SH-SY5Y (cell line): ENCODE measurements around the gene NTM.

Source experiments
- GATA2 ChIP-seq: IDR thresholded peaks from 2 replicates; pipeline ENCODE4 v1.6.1; 2011; ENCODE audit warnings: mild to moderate bottlenecking, low read depth, low read length
- GATA3 ChIP-seq: IDR thresholded peaks from 2 replicates; pipeline ENCODE4 v1.6.1; 2011; ENCODE audit warnings: low read depth, mild to moderate bottlenecking, low read length, moderate library complexity

The NTM gene

DNA sequence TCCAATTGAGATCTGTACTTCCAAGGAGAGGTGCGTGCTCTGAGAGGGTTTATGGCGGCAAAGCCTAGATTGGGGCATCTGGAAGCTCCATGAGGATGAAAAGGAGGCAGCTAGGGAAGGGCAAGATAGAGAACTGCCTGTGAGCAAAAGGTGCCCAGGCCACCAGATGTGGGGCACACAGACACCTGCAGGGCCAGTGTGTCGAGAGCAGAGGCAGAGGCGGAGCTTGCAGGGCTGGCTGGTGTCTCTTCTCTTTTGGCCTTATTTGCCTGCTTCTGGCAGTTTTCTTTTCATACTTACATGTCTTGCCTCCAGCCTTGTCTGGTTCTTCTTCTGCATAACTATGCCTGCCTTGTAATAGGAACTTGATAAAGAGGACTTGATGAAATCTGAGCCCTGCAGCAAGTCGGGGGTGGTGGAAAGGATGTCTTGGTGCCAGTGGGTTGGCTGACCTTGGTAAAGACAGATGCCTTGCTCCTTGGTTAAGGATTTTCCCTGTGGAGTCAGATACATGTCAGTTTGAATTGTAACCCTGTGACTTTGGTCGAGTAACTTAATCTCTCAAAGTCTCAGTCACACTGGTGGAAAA, 680.3 kb downstream of the NTM start:
- TF ChIP-seq GATA2 (no peak), GATA3 (no peak)

DNA sequence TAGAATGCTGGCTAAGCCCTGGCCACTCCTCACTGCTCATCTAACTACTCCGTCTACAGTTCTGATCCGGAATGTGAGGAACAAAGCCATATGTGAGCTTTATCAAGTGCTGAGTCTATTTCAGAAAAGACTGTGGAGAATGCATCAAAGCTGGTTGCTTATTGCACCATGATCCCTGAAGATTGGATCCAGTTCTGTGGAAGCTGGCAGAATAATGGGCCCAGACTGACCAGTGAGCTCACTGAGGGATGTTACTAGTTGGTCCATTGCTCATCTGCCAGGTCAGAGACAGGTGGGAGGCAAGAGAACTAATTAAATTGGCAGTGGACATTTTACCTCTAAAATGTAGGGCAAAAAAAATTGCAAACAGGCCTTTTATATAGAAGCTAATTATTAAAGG, 681.3 kb downstream of the NTM start:
- TF ChIP-seq GATA2 (no peak), GATA3 (no peak)

DNA sequence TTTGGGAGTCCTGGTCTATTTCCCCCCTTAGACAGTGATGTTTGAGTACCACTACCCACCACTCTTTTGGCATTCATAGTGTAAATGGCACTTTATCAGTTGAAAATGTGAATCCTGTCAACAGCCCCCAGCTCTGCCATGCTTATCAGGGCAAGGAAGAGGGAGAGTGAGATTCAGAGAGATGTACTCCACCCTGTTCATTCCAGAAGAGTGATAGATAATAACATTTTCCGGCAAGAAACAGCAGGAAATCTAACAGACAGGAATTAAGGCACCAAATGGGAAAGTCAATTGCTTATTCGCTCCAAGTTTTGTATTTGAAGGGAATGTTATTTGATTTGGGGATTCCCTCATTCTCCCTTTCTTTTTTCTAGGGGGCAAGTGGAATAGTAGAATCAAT, 681.9 kb downstream of the NTM start:
- TF ChIP-seq GATA3, result no peak
- no peak for TF ChIP-seq GATA2

DNA sequence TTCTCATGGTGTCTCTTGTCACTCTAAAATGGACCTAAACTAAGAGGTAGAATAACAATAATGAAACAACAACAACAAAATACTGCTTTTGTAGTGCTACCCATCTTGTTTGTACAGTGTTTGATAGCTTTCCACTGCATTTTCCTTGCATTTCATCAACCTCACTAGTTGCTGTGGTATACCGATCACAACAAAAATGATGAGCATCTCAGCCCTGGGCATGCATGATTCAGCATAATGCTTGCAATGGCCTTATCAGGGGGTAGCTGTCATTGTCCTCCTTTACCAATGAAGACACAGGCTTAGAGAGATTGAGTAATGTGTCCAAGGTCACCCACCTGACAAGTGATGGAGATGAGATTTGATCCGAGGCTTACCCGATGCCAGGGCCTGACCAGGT, 682.5 kb downstream of the NTM start:
- no peak for TF ChIP-seq GATA3
- TF ChIP-seq GATA2, result no peak

DNA sequence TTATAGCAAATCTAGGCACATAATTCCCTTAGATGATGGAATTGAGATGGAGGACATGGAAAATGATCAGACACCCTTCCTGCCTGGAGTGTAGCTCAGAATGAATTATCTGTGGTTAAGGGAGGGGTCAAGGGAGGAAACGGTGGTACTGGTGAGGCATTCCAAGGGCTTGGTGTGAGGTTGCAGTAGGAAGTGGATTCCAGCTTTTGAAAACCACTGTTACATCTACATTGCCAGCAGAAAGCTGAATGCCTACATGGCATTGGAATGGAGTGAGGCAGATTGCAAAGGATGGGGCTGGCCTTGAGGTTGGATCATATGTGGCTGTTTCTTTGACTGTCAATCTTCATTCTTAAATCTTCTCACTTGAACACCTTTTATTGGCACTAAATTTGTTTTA, 684.4 kb downstream of the NTM start:
- TF ChIP-seq GATA2 (no peak), GATA3 (no peak)

DNA sequence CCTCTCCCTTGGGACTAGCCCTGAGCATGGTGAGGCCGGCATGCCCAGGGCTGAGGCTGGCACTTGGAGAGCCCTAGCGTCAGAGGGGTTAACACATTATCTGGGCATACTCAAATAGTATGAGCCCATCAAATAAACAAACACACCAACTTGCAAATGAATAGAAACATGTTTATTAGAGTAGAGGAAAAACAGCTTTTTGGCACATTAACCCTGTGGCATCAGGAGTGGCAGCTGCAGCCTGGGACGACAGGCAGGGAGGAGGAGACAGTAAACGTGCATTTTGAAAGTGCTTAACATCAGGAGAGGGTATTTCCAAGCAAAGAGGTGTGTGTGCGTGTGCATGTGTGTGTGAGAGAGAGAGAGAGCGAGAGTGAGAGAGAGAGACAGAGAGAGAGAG, 684.9 kb downstream of the NTM start:
- no peak for TF ChIP-seq GATA3
- TF ChIP-seq GATA2, result no peak

DNA sequence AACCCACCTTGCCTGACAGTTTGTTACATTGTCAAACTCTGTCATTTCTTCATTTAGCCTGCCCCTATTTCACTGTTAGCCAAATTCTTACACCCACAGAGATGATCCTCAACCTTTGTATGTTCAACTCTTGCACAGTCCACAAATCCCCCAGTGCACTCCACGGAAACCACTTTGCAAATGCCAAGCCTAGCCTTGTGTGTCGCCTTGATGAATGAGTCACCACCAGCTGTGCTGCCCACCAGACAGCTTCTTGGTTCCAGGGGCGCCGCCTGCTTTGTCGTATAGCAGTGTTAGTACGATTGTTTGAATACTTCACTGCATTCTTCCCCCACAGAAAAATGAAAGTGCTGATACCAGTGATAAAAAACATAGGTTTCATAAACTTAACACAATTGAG, 686.3 kb downstream of the NTM start:
- TF ChIP-seq GATA2, result no peak
- no peak for TF ChIP-seq GATA3

DNA sequence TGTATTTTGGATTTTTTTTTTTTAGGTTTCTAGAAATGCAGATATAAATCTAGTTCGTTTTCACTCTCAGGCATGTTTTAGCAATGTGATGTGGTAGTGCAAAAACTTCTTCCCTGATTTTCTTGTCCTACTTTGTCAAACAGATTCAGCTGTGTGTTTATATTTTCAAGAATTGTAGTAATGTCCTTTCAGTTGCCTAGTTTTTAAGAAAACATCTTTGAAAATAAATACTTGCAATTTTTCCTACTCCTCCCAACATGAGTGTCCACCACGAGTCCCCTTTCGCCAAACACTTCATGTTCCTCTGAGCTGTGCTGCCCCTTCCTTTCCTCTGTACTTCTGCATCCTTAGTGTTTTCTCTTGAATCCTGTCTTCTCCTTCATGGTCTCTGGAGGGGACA, 686.9 kb downstream of the NTM start:
- TF ChIP-seq GATA3 (no peak), GATA2 (no peak)

DNA sequence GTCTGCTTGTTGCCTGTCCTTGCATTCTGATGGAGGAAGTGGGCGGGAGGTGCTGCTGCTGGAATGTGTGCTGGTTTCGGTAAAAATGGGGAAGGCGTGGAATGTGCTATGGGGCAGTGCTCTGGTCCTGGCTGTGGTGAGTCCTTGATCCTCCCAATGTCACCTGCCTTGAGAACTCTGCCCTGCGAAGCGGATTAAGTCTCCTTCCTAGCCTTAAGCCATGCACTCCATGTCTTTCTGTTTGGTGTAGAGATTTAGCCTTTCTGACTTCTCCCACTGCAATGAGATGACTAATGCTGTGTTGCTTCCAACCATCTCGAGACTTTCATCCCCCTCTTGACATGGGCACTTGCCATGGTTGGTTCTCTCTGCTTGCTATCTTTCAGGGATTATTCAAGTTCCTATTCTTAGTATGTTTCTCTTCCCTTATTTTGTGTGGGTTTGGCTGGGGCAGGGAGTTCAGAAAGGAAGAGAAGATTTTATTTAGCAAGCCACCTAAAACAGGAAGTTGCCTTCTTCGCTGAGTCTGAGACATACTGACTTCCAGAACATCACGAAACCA, 687.9 kb downstream of the NTM start:
- TF ChIP-seq GATA3 (no peak), GATA2 (no peak)

DNA sequence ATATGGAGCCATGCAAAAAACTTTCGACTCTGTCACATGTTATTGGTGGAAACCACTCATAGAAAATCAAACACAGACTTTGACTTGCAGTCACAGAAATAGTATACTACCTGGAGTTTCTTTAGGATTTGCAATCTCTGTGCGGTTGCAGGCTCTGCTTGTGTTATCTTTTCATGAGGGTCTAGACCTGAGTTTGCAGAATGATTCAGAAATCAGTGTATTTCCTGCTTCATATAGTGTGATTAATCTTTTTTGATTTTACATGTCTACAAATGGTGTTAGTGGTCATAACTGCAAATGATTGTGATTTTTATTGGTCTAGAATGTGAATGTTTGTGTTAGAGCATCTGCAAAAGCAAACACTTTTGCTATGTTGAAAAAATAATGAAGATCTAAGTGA, 690.2 kb downstream of the NTM start:
- no peak for TF ChIP-seq GATA3
- no peak for TF ChIP-seq GATA2

DNA sequence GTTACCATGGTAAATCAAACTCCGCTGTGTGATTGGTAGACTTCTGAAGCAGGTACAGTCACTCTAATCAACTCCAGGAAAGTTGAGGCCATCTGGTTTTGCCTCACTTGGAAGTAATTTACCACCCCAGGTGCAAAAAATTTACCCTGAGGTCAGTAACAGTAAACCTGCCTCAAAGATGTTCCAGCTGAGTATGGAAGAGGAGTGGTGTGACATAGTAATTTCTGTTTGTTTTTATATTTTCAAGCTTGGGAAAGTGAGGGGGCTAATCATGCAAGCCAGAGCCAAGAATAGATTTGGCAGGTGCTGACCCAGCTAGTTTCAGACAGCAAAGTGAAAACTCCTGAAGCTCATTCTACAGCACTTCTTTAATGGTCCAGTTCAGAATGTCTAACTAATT, 691.6 kb downstream of the NTM start:
- no peak for TF ChIP-seq GATA3
- TF ChIP-seq GATA2, result no peak

DNA sequence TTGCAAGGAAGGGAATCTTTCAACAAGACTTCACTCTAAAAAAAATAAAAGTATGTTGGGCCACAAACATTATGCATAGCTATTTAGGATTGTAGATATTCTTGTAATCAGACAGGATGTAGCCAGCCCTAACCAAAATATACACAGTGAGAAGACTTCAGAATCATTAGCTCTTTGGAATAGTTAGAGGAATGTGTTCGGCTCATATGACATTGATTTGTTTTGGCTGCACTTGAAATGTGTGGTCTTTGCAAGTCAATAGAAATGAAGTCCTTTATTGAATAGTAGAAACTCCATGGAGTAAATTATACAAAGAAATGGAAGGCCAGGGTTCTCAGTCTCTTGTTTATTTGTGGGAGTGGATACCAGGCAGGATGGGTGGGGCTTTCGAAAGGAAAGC, 692.1 kb downstream of the NTM start:
- TF ChIP-seq GATA2 (no peak), GATA3 (no peak)

DNA sequence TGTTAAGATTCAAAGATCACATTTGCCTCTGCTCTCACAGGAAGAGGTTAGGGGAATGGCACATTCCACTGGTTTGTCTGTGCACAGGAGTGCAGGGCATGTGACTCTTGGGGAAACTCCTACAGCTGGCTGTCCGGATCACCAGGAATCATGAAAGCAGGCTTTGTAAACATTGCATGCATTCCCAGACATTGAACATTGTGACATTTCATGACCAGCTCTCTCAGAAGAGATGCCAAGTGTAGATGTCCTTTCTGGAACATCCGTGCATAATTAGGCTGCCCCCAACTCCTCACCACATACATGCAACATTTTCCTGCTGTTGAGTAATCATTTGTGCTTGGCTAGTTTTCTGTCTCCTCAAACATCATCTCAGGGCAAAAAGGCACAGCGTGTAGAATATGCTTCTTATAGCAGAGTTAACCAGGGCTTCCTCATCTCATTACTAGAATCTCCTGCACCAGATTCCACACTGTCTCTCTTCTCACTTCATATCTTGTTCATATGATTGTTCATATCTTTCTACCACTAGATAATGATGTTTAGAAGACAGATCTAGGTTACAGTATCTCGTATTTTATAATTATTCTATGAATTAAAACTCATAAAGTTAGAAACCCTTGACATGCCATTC, 694.7 kb downstream of the NTM start:
- TF ChIP-seq GATA2, result no peak
- TF ChIP-seq GATA3, result no peak

DNA sequence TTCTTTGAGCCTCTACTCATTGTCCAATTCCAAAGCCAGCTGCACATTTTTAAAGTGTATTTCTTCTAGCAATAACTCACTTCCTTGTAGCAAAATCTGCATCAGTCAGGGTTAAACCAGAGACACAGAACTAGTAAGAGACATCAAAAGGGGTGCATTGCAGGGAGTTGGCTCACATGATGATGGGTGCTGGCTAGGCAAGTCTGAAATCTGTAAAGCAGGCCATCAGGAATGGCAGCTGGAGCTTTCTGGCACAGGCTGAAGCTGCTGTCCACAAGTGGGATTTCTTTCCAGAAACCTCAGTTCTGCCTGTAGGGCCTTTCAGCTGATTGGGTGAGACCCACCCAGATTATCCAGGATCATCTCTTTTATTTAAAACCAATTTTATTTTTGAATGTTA, 698.1 kb downstream of the NTM start:
- no peak for TF ChIP-seq GATA2
- TF ChIP-seq GATA3, result no peak

DNA sequence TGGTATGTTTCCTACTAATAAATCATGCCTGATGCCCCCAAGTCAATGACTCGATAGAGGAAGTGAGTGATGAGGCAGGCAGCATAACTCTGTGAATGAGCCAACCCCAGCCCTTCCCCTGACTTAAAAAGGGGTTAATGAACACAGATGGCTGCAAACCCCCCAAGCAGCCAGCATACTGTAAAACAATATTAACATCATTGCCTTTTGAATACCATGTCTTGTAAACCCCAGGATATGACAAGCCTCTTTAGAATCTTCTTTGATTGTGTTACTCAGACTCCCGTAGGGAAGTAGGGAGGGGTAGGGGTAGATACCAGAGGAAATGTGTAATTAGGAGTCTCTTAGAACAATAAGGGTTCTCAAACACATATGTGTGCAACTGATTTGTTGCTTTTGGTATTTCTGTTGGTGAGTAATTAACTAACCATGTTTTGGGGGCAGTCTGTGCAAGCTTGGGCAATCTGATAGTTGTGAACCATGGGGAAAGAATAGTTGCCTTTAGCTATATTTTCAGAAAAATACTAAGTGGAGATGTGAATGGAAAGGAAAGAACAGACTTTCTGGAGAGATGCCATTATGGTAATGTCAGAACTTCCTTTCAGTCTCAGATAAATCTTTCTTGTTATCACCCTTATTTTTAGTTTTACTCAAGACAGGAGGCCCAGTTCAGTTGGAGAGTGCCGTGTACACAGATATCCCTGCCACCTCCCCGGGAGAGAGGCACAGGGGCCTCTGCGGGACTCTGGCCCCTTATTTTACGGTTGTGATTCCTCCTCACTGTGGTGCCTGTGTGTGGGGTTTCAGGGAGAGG, 701.8 kb downstream of the NTM start:
- TF ChIP-seq GATA3 (no peak), GATA2 (no peak)
